ENCODE results near the gene SSX2IP. TPM values are rescaled to one million over a fixed set of nuclear protein-coding genes. Genes with fewer than 3 reads are reported as not detected.

Gene SSX2IP
- polyA plus RNA-seq, 1 experiment = 6.5 TPM

- CTCF ChIA-PET = interaction anchor here (1.3 kb wide), 1 partner anchor 84 kb away, joined by 4 read pairs; no protein-coding TSS in a partner anchor
- TF ChIP-seq CTCF (IDR thresholded peaks at IDR 0.05; ENCODE audit: insufficient read depth, low read depth, low read length) = no peak
- H3K36me3 ChIP-seq (ENCODE audit: control insufficient read depth, insufficient read depth, low read length) = no peaks in the 10 kb centered on the region; the same call in 1 of the 2 replicates
- no peaks in the 10 kb centered on the region for H3K27me3 ChIP-seq (ENCODE audit: control insufficient read depth, insufficient read depth, low read length)
- POLR2A ChIA-PET = no interaction called here
- no peak for DNase-seq (ENCODE audit: low read depth)
- H3K4me3 ChIP-seq (ENCODE audit: low read depth, low read length) = no peak overlapping the region
Observed at GRCh38 chr1:84669831-84670230, 20.4 kb downstream of the SSX2IP start.

GRCh38 chr1:84668185-84668584, 22.1 kb downstream of the SSX2IP start:
- Histone ChIP-seq H3K27me3 (ENCODE audit: control insufficient read depth, insufficient read depth, low read length) (no peaks in the 10 kb centered on the region), H3K4me3 (ENCODE audit: low read depth, low read length) (no peak overlapping the region), H3K36me3 (ENCODE audit: control insufficient read depth, insufficient read depth, low read length) (no peaks in the 10 kb centered on the region; the same call in 1 of the 2 replicates)
- ChIA-PET CTCF (interaction anchor here (0.7 to 1.3 kb wide), 6 partner anchors 10 to 89 kb away, joined by 3 to 6 read pairs (median 3); no protein-coding TSS in a partner anchor), POLR2A (no interaction called here)
- no peak for TF ChIP-seq CTCF (IDR thresholded peaks at IDR 0.05; ENCODE audit: insufficient read depth, low read depth, low read length)
- no peak for DNase-seq (ENCODE audit: low read depth)

GRCh38 chr1:84665703-84666317, 24.5 kb downstream of the SSX2IP start:
- Histone ChIP-seq H3K27me3 (ENCODE audit: control insufficient read depth, insufficient read depth, low read length) (no peaks in the 10 kb centered on the region), H3K36me3 (ENCODE audit: control insufficient read depth, insufficient read depth, low read length) (no peaks in the 10 kb centered on the region; the same call in 1 of the 2 replicates), H3K4me3 (ENCODE audit: low read depth, low read length) (no peak overlapping the region)
- no peak for TF ChIP-seq CTCF (IDR thresholded peaks at IDR 0.05; ENCODE audit: insufficient read depth, low read depth, low read length)
- ChIA-PET POLR2A (no interaction called here), CTCF (interaction anchor here (0.8 to 1.5 kb wide), 3 partner anchors 9 to 22 kb away, joined by 3 to 4 read pairs (median 3); no protein-coding TSS in a partner anchor)
- DNase-seq (ENCODE audit: low read depth) = no peak

- no peak for DNase-seq (ENCODE audit: low read depth)
- ChIA-PET POLR2A (no interaction called here), CTCF (no interaction called here)
- Histone ChIP-seq H3K27me3 (ENCODE audit: control insufficient read depth, insufficient read depth, low read length) (no peaks in the 10 kb centered on the region), H3K36me3 (ENCODE audit: control insufficient read depth, insufficient read depth, low read length) (peaks cover 11% of the 10 kb centered on the region), H3K4me3 (ENCODE audit: low read depth, low read length) (no peak overlapping the region)
- no peak; the same call in 1 of the 2 replicates for TF ChIP-seq CTCF (IDR thresholded peaks at IDR 0.05; ENCODE audit: insufficient read depth, low read depth, low read length)
Observed at GRCh38 chr1:84653130-84653677, 37.1 kb downstream of the SSX2IP start.

- CTCF ChIA-PET = no interaction called here
Observed at GRCh38 chr1:84644472-84644871, 45.8 kb downstream of the SSX2IP start.

More at GRCh38 chr1:84644472-84644871, 45.8 kb downstream of the SSX2IP start:
- no peak for DNase-seq (ENCODE audit: low read depth)
- no peaks in the 10 kb centered on the region for H3K27me3 ChIP-seq (ENCODE audit: control insufficient read depth, insufficient read depth, low read length)
- no peak overlapping the region for H3K4me3 ChIP-seq (ENCODE audit: low read depth, low read length)
- POLR2A ChIA-PET = no interaction called here
- no peak for TF ChIP-seq CTCF (IDR thresholded peaks at IDR 0.05; ENCODE audit: insufficient read depth, low read depth, low read length)
- H3K36me3 ChIP-seq (ENCODE audit: control insufficient read depth, insufficient read depth, low read length) = peaks cover 1% of the 10 kb centered on the region; the same call in 1 of the 2 replicates

Measured in BJ (cell line).